ENCODE measurements around the gene UNC80. TPM values are rescaled to one million over a fixed set of nuclear protein-coding genes. Genes with fewer than 3 reads are reported as not detected.

UNC80 gene
- total and polyA plus RNA-seq, 10 donors: 0.05 to 1.9 (median 0.63) TPM

GRCh38 chr2:209993968-209994367, 222.3 kb downstream of the UNC80 start:
- TF ChIP-seq POLR2A (IDR thresholded peaks at IDR 0.05) (no peak), POLR2AphosphoS5 (IDR thresholded peaks at IDR 0.05) (no peak), CTCF (IDR thresholded peaks at IDR 0.05 in 8 of 11, conservative IDR thresholded peaks at IDR 0.05 in 3 of 11) (no peak)
- intact Hi-C loops (cut with DNase I; ENCODE audit: low total_unique reads): no loop called here
- Histone ChIP-seq H3K27ac (no peak overlapping the region), H3K9me3 (no peaks in the 10 kb centered on the region), H3K4me1 (peaks cover 0 to 5% (median 0%) of the 10 kb centered on the region in 6 donors), H3K36me3 (no peaks in the 10 kb centered on the region), H3K4me3 (no peak overlapping the region), H3K27me3 (replicated peaks in 1 of 7) (no peaks in the 10 kb centered on the region)
- peak; percentile 47 for DNase-seq
- WGBS, 5 donors: 90 to 95% (median 94%) methylated on average over 9 of the region's 9 CpGs

- no peak for DNase-seq
- H3K27ac ChIP-seq: peak overlapping the region in 3 of 8 donors; percentile 32 to 48 (median 34)
- no peaks in the 10 kb centered on the region for H3K9me3 ChIP-seq
- H3K27me3 ChIP-seq (replicated peaks in 1 of 7): no peaks in the 10 kb centered on the region
- TF ChIP-seq POLR2A (IDR thresholded peaks at IDR 0.05) (no peak), CTCF (IDR thresholded peaks at IDR 0.05 in 8 of 11, conservative IDR thresholded peaks at IDR 0.05 in 3 of 11) (no peak), POLR2AphosphoS5 (IDR thresholded peaks at IDR 0.05) (no peak)
- H3K4me1 ChIP-seq: peaks cover 6 to 23% (median 12%) of the 10 kb centered on the region in 6 donors
- intact Hi-C loops (cut with DNase I; ENCODE audit: low total_unique reads): no loop called here
- no peak overlapping the region for H3K4me3 ChIP-seq
- H3K36me3 ChIP-seq: no peaks in the 10 kb centered on the region
- 52 to 85% (median 72%) methylated on average over 1 of the region's 1 CpG for WGBS, 5 donors
Observed at GRCh38 chr2:209998596-209998995, 227.0 kb downstream of the UNC80 start.

- Histone ChIP-seq H3K27me3 (replicated peaks in 1 of 7) (no peaks in the 10 kb centered on the region), H3K4me3 (no peak overlapping the region), H3K4me1 (peaks cover 14 to 44% (median 33%) of the 10 kb centered on the region in 6 donors), H3K9me3 (no peaks in the 10 kb centered on the region), H3K36me3 (peaks cover 0 to 5% (median 0%) of the 10 kb centered on the region in 6 donors), H3K27ac (no peak overlapping the region)
- TF ChIP-seq POLR2AphosphoS5 (IDR thresholded peaks at IDR 0.05) (no peak), POLR2A (IDR thresholded peaks at IDR 0.05) (no peak), CTCF (IDR thresholded peaks at IDR 0.05 in 8 of 11, conservative IDR thresholded peaks at IDR 0.05 in 3 of 11) (no peak)
- 81 to 97% (median 96%) methylated on average over 10 to 32 of the region's 32 CpGs for WGBS, 5 donors
- intact Hi-C loops (cut with DNase I; ENCODE audit: low total_unique reads): no loop called here
- DNase-seq: peak; percentile 83
Observed at GRCh38 chr2:210000464-210001324, 229.1 kb downstream of the UNC80 start.
